ENCODE measurements around the gene SPATA6L. TPM values are rescaled to one million over a fixed set of nuclear protein-coding genes. Genes with fewer than 3 reads are reported as not detected.

The SPATA6L gene
- total and polyA plus RNA-seq, 9 donors, result 0.17 to 0.87 (median 0.49) TPM

GRCh38 chr9:4700091-4700490 is 33.8 kb upstream of the SPATA6L start:
- no peak overlapping the region for H3K4me3 ChIP-seq (ENCODE audit: low read length)
- H3K27ac ChIP-seq (ENCODE audit: low read length), result no peak overlapping the region
- no peaks in the 10 kb centered on the region for H3K9me3 ChIP-seq (replicated peaks; ENCODE audit: control insufficient read depth, low read depth, low read length)
- H3K4me1 ChIP-seq (ENCODE audit: control insufficient read depth, insufficient read depth, low read length), result no peaks in the 10 kb centered on the region
- no CpG with 5 or more reads among the region's 3 CpGs for WGBS (ENCODE audit: insufficient coverage)
- H3K36me3 ChIP-seq (ENCODE audit: control insufficient read depth, insufficient read depth, low read length), result peaks cover 12% of the 10 kb centered on the region
- no peak for DNase-seq
- H3K27me3 ChIP-seq (ENCODE audit: control insufficient read depth, insufficient read depth, low read length), result no peaks in the 10 kb centered on the region

DNA sequence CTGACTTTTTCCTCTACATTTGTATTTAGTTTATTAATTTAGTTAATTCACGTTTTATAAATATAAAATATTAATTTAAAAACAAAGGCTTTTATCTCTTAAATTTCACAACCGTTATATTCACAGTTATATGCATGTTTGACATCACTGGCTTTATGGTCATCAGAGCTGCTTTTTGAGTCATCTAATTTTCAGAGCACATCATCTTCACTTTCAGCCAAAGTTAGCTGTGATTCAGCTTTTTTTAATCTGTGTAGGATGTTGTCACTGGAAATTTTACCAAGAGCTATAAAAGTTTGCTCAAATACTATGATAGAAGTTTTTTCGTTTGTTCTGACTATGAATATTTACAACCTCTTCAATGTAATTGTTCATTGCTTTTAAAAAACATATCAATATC is 25.5 kb upstream of the SPATA6L start:
- no peak for DNase-seq
- Histone ChIP-seq H3K4me3 (ENCODE audit: low read length) (no peak overlapping the region), H3K27me3 (ENCODE audit: control insufficient read depth, insufficient read depth, low read length) (no peaks in the 10 kb centered on the region), H3K36me3 (ENCODE audit: control insufficient read depth, insufficient read depth, low read length) (peaks cover 15% of the 10 kb centered on the region), H3K27ac (ENCODE audit: low read length) (no peak overlapping the region), H3K4me1 (ENCODE audit: control insufficient read depth, insufficient read depth, low read length) (no peaks in the 10 kb centered on the region), H3K9me3 (replicated peaks; ENCODE audit: control insufficient read depth, low read depth, low read length) (no peaks in the 10 kb centered on the region)
- no CpG with 5 or more reads among the region's 3 CpGs for WGBS (ENCODE audit: insufficient coverage)

- DNase-seq, result no peak
- H3K9me3 ChIP-seq (replicated peaks; ENCODE audit: control insufficient read depth, low read depth, low read length), result no peaks in the 10 kb centered on the region
- no peak overlapping the region for H3K27ac ChIP-seq (ENCODE audit: low read length)
- H3K36me3 ChIP-seq (ENCODE audit: control insufficient read depth, insufficient read depth, low read length), result peaks cover 17% of the 10 kb centered on the region
- H3K4me1 ChIP-seq (ENCODE audit: control insufficient read depth, insufficient read depth, low read length), result no peaks in the 10 kb centered on the region
- H3K27me3 ChIP-seq (ENCODE audit: control insufficient read depth, insufficient read depth, low read length), result no peaks in the 10 kb centered on the region
- H3K4me3 ChIP-seq (ENCODE audit: low read length), result no peak overlapping the region
- WGBS (ENCODE audit: insufficient coverage), result 75% methylated on average over 1 of the region's 4 CpGs
Measured at GRCh38 chr9:4690144-4690543, 23.9 kb upstream of the SPATA6L start.

DNA sequence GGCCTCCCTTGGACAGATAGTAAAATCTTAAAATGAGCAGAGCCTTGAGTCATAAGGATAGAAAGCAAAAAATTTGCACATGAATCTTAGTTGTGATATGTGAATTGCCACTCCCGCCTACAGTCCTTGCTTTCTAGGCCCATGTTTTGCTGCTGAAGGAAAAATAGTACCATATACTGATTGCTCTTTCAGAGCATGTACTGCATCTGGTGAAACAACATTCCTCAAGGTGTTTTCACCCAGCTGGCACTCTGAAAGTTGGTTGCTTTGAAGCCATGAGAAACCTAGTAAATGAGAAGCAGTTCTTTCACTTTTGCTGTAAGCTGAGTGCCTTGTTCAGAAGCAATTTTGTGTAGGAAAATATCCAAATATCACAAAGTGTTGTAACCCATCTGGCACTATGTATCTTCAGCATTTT is 23.4 kb upstream of the SPATA6L start:
- Histone ChIP-seq H3K27me3 (ENCODE audit: control insufficient read depth, insufficient read depth, low read length) (no peaks in the 10 kb centered on the region), H3K4me1 (ENCODE audit: control insufficient read depth, insufficient read depth, low read length) (no peaks in the 10 kb centered on the region), H3K27ac (ENCODE audit: low read length) (no peak overlapping the region), H3K9me3 (replicated peaks; ENCODE audit: control insufficient read depth, low read depth, low read length) (no peaks in the 10 kb centered on the region), H3K4me3 (ENCODE audit: low read length) (no peak overlapping the region), H3K36me3 (ENCODE audit: control insufficient read depth, insufficient read depth, low read length) (peaks cover 22% of the 10 kb centered on the region)
- no peak for DNase-seq
- WGBS (ENCODE audit: insufficient coverage), result no CpG with 5 or more reads among the region's 1 CpG

- Histone ChIP-seq H3K9me3 (replicated peaks; ENCODE audit: control insufficient read depth, low read depth, low read length) (no peaks in the 10 kb centered on the region), H3K4me3 (ENCODE audit: low read length) (no peak overlapping the region), H3K36me3 (ENCODE audit: control insufficient read depth, insufficient read depth, low read length) (peaks cover 21% of the 10 kb centered on the region), H3K27me3 (ENCODE audit: control insufficient read depth, insufficient read depth, low read length) (no peaks in the 10 kb centered on the region), H3K4me1 (ENCODE audit: control insufficient read depth, insufficient read depth, low read length) (no peaks in the 10 kb centered on the region), H3K27ac (ENCODE audit: low read length) (no peak overlapping the region)
- 47% methylated on average over 2 of the region's 2 CpGs for WGBS (ENCODE audit: insufficient coverage)
- no peak for DNase-seq
Measured at GRCh38 chr9:4689021-4689420, 22.7 kb upstream of the SPATA6L start.

- no CpG with 5 or more reads among the region's 1 CpG for WGBS (ENCODE audit: insufficient coverage)
- H3K4me3 ChIP-seq (ENCODE audit: low read length), result no peak overlapping the region
Measured at GRCh38 chr9:4686584-4686983, 20.3 kb upstream of the SPATA6L start.

DNA sequence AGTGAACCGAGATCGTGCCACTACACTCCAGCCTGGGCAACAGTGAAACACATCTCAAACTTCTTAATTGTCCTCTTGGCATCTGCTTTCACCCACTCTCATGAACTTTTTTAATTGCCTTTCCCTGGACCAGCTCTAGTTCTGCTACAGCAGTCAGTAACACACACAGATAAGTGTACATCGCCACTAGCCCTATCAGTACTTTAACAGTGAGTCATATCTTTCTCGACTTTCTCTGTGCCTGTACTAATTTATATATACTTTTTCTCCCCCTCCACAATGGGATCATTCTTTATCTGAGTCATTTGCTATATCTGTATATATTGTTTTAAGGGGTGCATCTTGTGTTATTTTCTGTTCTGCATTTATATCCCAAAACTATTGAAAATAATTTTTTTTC is 19.8 kb upstream of the SPATA6L start:
- Histone ChIP-seq H3K4me1 (ENCODE audit: control insufficient read depth, insufficient read depth, low read length) (peaks cover 3% of the 10 kb centered on the region), H3K4me3 (ENCODE audit: low read length) (no peak overlapping the region), H3K36me3 (ENCODE audit: control insufficient read depth, insufficient read depth, low read length) (peaks cover 17% of the 10 kb centered on the region), H3K9me3 (replicated peaks; ENCODE audit: control insufficient read depth, low read depth, low read length) (no peaks in the 10 kb centered on the region), H3K27ac (ENCODE audit: low read length) (no peak overlapping the region), H3K27me3 (ENCODE audit: control insufficient read depth, insufficient read depth, low read length) (no peaks in the 10 kb centered on the region)
- no peak for DNase-seq
- WGBS (ENCODE audit: insufficient coverage), result 100% methylated on average over 3 of the region's 4 CpGs

More at GRCh38 chr9:4686584-4686983, 20.3 kb upstream of the SPATA6L start:
- no peaks in the 10 kb centered on the region for H3K9me3 ChIP-seq (replicated peaks; ENCODE audit: control insufficient read depth, low read depth, low read length)
- H3K36me3 ChIP-seq (ENCODE audit: control insufficient read depth, insufficient read depth, low read length), result peaks cover 21% of the 10 kb centered on the region
- H3K27ac ChIP-seq (ENCODE audit: low read length), result no peak overlapping the region
- DNase-seq, result no peak
- H3K4me1 ChIP-seq (ENCODE audit: control insufficient read depth, insufficient read depth, low read length), result no peaks in the 10 kb centered on the region
- no peaks in the 10 kb centered on the region for H3K27me3 ChIP-seq (ENCODE audit: control insufficient read depth, insufficient read depth, low read length)

GRCh38 chr9:4684820-4685219 is 18.5 kb upstream of the SPATA6L start:
- peaks cover 15% of the 10 kb centered on the region for H3K36me3 ChIP-seq (ENCODE audit: control insufficient read depth, insufficient read depth, low read length)
- peaks cover 3% of the 10 kb centered on the region for H3K4me1 ChIP-seq (ENCODE audit: control insufficient read depth, insufficient read depth, low read length)
- no peak overlapping the region for H3K4me3 ChIP-seq (ENCODE audit: low read length)
- no peak for DNase-seq
- H3K27ac ChIP-seq (ENCODE audit: low read length), result no peak overlapping the region
- WGBS (ENCODE audit: insufficient coverage), result 88% methylated on average over 4 of the region's 4 CpGs
- no peaks in the 10 kb centered on the region for H3K27me3 ChIP-seq (ENCODE audit: control insufficient read depth, insufficient read depth, low read length)
- no peaks in the 10 kb centered on the region for H3K9me3 ChIP-seq (replicated peaks; ENCODE audit: control insufficient read depth, low read depth, low read length)

GRCh38 chr9:4680750-4681149 is 14.5 kb upstream of the SPATA6L start:
- Histone ChIP-seq H3K36me3 (ENCODE audit: control insufficient read depth, insufficient read depth, low read length) (peaks cover 8% of the 10 kb centered on the region), H3K9me3 (replicated peaks; ENCODE audit: control insufficient read depth, low read depth, low read length) (no peaks in the 10 kb centered on the region), H3K4me1 (ENCODE audit: control insufficient read depth, insufficient read depth, low read length) (peaks cover 3% of the 10 kb centered on the region), H3K4me3 (ENCODE audit: low read length) (peak overlapping the region; percentile 86), H3K27me3 (ENCODE audit: control insufficient read depth, insufficient read depth, low read length) (no peaks in the 10 kb centered on the region), H3K27ac (ENCODE audit: low read length) (peak overlapping the region; percentile 97)
- DNase-seq, result no peak
- WGBS (ENCODE audit: insufficient coverage), result no CpG with 5 or more reads among the region's 2 CpGs

DNA sequence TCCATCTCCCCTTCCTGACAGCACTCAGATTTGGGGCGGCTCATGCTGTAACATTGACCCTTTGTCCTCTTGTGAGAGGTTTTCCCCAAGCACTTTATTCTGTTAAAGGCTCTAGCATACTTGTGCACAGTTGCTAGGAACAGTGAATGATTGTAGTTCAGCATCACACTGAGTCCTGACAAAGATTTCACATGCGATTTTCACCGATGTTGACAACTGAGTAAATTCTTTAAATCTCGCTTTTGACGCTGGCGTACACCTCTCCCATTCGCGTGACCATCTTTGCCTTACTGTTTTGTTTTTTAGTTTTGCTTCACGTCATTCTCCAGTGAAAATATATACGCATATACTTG is 13.9 kb upstream of the SPATA6L start:
- DNase-seq, result peak; percentile 43
- H3K27ac ChIP-seq (ENCODE audit: low read length), result peak overlapping the region; percentile 97
- H3K9me3 ChIP-seq (replicated peaks; ENCODE audit: control insufficient read depth, low read depth, low read length), result no peaks in the 10 kb centered on the region
- peak overlapping the region; percentile 86 for H3K4me3 ChIP-seq (ENCODE audit: low read length)
- H3K27me3 ChIP-seq (ENCODE audit: control insufficient read depth, insufficient read depth, low read length), result no peaks in the 10 kb centered on the region
- peaks cover 3% of the 10 kb centered on the region for H3K4me1 ChIP-seq (ENCODE audit: control insufficient read depth, insufficient read depth, low read length)
- 0% methylated on average over 3 of the region's 10 CpGs for WGBS (ENCODE audit: insufficient coverage)
- peaks cover 7% of the 10 kb centered on the region for H3K36me3 ChIP-seq (ENCODE audit: control insufficient read depth, insufficient read depth, low read length)

Measured in muscle of leg (tissue), 11 donors.